HG03520 (cell line): ENCODE measurements around the gene TMEM11.
"Not testable (repeated sequence)": the region's sequence is repeated elsewhere in the genome, so short reads cannot be mapped to it uniquely, and the experiment has no call there.

Source experiments
- ATAC-seq: cut with Tn5 transposase; IDR thresholded peaks from one replicate; pipeline ENCODE4 v1.9.1; 2021; ENCODE audit warnings: mild to moderate bottlenecking, moderate library complexity; ENCODE audit not compliant: unreplicated experiment

TMEM11 gene

DNA sequence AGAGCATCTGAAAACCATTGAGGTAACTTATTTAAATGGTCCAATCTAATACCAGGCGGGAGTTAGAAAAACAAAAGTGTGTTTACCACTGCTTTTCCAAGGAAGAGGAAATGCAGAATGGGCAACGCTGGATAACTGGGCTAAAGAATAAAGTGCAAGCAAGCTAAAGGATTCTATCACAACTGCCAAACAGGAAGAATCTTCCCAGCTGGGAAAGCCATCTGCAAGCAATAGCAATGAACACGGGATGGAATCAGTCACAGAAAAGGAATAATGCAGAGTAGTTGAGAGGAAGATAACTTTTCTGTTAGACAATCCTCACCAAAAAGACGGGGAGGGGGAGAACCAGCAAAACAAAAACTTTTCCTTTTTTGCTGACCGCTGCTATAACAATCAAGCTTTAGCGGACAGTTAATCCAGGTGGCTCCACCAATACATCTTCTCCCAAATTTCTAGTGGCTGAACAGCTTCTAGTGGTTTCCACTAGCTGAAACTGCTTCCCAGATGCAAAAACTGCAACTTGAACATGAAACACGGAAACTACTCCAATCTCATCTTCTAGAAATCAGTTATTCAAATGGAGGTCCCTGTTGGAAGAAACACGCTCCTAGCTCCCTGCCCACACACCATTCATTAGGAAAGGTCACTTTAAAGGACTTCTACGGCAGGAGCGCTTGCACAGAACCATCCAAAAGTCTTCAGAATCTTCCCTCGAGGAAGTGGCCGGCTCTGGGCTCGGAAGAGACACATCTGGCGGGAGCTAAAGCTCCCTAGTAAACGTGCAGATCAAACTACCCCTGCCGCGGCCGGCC lies 929 bp downstream of the TMEM11 start:
- no peak for ATAC-seq

DNA sequence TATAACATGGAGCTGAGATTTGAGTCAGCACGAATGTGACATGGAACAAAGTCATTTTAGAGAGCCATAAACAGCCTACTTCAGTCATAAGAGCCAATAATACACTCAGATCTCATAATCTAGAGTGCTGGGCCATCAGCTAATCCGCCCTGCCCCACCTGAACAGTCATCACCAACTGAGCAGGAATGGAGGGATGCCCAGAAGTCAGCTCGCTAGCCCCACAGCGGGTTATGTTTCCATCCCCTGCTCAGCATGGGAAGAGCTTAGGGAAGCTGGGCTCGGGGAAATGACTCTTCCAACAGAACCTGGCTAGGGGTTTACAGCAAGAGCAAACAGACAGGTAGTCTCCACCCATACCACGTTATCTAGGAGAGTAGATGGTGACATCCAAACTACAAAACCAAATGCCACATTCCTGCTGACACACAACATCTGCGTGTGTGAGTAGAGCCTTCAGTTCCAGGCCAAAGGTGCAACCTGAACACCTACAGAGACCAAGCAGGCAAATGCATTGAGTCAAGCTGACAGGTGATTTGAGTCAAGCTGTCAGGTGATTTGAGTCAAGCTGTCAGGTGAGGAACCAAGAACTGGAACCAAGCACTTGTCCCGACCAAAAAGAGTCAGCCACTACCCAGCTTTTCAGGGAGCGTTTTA lies 2.0 kb downstream of the TMEM11 start:
- no peak for ATAC-seq

DNA sequence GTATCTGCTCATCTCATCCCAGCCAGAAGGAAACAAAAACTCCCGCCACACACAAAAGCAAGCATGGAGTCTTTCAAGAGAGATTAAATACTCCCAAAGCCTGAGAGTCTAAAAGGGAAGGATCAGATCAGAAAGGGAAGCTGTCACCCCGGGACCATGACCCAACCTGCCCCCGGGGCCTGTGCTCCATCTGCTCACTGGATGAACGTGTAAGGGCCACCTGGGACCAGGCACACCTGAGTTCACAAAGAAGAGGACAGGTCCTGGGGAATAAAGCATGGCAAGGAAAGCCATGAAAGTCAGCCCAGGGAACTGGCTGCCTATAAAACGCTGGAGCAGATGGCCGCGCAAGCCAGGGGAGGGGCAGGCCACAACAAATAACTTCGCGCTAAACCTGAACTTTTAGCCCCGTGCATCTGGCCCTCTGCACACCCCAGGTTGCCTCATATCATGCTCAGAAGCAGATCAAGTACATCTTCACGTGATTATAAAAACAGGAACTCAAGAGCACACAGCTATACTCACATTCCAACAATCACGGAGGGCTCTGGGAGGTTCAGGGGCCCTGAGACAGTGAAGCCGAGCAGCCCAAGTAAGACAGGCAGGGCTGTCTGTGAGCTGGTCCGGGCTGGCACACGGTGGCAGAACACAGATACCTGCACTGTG lies 3.4 kb downstream of the TMEM11 start:
- no peak for ATAC-seq

DNA sequence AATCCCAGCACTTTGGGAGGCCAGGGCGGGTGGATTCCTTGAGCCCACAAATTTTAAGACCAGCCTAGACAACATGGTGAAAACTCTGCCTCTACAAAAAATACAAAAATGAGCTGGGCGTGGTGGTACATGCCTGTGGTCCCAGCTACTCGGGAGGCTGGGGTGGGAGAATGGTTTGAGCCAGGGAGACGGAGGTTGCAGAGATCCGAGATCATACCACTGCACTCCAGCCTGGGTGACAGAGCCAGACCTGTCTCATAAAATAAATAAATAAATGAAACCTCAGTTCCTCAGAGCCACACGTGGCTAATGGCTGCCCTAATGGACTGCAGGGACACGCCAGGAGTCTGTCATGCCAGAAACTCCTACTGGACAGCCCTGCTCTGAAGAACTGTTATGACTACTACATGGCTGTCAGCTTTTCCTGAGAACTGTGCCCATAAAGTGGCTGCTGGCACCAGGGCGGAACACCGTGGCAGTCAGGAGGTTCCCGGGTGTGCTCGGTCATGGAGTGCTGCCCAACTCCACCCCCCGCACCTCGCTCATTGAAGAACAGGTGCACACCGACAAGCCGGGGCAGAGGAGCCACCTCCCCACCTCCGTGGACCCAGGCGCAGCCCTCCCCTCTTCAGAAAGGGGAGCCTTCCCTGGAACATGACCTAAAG lies 4.3 kb downstream of the TMEM11 start:
- ATAC-seq: no peak

DNA sequence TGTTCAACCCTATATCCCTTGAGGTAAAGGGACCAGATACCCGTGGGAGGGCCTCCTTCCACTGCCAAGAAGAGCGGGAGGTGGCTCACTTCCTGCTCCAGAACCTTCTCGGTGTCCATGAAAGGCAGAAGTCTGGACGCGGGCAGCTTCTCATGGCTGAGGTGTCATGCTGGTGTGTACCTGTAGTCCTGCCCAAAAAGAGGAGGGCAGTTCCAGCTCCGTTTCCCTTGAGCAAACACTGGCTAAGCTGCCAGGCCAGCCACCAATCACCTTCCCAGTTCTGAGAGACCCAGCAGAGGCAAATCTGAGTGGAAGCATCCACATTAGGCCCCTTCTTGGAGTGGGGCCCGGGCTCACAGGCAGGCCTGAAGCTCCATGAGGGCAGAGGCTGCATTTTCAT lies 5.6 kb downstream of the TMEM11 start:
- ATAC-seq: no peak

DNA sequence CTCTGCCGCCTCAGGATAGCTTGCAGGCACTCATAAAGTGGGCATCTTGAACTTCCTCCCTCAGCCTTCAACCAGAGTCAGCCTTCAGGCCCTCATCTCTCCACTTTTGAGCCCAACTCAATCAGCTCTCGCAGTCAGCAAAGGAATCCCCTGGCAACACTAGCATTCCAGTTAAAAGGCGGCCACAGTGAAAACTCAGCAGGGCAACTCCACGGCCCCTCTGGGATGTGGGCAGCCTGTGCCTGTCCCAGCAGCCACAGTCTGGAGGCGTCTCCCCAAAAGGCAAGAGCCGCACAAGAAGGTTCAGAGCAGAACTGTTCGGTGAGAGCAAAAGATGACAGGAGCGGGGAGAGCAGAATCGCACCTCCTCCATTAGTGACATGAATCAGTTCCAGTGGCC lies 9.0 kb downstream of the TMEM11 start:
- no peak for ATAC-seq

DNA sequence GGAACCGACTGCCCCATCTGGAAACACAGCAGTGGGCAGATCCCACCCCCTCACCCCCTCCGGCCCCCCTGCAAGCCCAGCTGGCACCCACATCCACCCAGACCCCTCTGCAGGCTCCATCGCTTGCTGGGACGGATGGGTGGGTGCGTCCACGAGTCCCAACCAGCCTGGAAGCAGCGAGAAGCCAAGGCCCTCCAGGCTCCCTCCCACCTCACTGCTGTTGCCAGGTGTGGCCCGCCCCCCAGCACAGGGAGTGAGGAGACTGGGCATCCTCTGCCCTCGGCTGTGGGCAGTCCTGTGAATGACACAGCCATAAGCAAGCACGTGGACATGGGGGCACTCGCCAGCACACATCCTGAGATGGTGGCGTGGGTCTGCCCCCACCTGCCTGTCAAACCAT lies 11.4 kb downstream of the TMEM11 start:
- no peak for ATAC-seq

DNA sequence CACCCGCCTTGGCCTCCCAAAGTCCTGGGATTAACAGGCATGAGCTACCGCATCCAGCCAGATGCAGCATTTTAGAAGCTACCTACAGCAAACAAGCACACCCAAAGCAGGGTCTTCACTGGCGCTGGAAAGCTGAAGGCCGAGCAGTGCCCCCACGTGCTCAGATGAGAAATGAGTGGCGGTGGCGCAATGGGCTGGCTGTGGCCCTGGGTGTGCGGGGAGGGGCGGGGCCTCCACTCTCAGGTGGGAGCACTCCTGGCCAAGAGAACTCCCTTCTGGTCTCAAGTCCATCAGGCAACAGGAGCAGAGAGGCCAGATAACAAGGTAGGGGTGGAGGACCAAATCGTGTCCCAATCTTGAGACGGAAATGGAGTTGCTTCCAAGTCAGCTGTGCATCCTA lies 12.1 kb downstream of the TMEM11 start:
- ATAC-seq: no peak

DNA sequence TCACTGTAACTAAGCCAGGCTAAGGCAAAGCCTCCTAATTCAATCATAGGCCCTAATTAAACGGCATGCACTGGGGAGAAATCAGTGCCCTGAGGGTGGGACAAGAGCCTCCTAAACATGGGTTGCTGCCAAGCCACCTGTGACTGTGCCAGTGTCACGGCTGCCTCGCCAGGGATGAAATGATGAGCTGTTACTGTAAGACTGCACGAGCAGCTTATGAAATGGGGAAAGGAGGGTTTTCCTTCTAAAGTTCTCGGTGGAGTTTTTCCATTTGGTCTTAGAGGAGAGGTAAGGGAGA lies 12.7 kb downstream of the TMEM11 start:
- no peak for ATAC-seq

DNA sequence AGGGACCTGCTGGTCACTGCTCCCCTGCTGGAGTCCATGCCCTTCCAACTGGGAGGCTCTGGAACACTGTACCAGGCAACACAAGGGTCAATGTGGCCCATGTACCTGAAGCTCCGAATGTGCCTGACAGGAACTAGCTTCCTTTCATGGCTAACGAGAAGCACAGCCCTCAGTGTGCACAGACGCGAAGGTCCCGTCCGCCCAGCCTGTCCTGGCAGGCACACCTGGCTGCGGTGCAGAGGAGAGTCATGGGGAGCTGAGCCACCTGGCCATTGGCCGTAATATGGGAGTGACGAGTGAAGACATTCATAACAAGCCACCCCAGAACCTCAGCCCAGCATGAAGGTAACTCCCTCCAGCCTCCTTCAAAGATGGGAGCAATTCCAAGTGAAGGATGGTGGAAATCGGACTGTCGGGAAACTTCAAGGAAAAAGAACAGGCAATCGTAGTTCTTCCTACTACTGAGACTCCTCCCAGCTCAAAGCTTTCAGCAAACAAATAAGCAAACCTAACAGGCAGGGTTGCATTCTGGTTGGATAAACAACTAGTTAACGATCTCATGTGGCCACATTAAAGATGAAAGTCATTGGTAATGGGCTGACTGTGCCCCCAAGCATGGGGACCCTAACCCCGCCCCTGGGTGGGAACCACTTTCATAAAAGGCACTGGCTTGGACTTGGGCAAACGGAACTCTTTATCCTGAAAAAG lies 13.2 kb downstream of the TMEM11 start:
- ATAC-seq: no peak

DNA sequence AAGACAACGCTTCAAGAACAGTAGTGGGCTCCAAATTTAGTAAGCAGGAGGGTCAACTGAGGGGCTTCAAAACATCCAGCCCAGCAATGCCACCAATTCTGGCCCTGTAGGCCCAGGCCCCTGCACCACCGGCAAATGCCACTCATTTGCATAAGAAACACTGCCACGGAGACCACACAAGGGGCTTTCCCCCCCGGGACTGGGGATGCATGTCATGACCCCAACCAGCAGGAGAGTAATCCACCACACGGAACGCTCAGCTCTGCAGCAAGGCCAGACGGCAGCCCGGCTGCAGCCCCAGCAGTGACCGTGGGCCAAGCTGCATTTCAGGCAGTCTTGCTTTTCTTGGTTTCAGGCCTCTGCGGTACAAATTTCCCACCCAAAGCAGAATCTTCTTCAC lies 14.1 kb downstream of the TMEM11 start:
- no peak for ATAC-seq

DNA sequence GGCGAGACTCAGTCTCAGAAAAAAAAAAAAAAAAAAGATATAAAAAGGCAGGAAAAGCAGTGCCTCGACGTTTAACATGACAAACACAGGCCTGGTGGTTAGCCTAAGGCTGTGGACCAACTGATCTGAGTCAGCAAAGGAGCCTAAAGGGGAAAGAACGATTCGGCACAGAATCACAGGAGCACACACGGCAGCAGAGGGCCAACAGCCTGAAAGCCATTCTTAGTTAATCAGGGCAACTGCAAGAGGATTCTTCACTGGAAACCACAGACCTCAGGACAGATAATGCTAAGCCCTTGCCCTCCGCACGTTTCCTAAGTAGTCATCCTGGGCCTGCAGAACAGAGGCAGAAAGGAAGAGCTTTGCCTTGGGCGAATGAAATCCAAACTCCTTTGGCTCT lies 14.7 kb downstream of the TMEM11 start:
- ATAC-seq: no peak

DNA sequence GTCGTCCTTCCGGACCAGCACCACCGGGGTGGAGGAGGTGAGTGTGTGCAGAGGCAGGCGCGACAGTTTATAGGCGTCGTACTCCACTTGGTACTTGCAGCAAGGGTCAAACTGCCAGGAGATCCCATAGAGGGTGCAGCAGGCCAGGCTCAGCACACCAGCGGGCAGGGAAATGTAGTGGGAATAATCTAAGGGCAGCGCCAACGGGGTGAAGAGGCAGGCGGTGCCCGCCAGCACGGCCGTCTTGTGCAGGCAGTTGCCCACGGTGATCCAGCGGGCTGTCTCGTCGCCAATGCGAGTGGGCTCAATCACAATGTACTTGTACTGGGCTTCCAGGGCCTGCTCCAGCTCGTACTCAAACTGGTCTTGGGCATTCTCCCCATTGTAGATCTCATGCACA lies 15.6 kb downstream of the TMEM11 start:
- no peak for ATAC-seq

DNA sequence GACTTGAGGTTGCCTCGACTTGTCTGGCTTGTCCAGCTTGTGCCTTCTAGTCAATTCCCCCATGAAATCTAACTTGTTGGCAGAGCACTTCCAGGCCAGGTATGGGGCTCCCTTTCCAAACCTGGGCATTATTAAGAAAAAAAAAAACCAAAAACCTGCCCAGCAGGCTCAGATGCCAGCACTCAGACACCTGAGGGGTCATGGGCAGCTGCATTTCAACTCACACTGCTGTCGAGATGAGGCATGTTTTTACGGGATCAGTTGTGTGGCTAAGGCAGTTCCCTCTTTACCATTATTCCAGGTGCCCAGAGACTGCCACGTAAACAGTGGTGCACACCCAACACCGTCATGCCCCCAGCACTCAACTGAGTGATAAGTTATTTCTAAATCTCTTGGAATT lies 17.8 kb downstream of the TMEM11 start:
- ATAC-seq: no peak

DNA sequence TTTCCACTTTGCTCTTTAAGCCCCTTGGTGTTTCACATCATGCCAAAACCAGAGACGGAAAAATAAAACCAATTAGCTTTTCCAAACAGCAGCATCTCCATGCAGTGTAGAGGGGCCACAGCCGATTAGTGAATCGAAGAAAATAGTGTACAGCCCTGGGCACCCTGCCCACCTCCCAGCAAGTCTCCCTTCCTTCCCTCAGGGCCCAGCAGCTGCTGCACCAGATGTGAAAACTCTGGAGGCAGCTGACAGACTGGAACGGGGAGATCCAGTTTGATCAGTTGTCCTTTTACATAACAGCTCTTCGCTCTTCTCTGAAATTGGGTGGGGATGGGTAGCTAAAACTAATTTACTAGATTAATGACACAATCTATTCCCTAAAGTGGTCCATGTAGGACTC lies 19.3 kb downstream of the TMEM11 start:
- no peak for ATAC-seq

DNA sequence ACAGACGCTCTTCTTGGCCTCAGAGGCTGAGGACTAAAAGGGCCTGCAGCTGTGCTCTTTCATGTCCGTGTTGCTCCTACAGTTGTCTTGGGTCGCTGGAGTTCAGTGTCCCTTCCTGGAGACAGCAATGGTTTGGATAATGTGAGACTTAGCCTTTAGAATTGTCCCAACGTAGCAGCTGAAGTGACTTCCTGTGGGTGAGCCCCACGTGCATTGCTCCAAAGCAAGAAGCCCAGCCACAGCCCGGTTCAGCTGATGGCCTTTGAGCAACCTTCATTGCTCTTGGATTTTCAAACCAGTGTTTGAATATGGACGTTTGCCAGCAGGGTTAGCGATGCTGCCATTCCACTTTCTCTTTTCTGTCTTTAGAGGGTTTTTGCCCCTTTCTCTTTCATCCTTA lies 19.7 kb downstream of the TMEM11 start:
- ATAC-seq: no peak

DNA sequence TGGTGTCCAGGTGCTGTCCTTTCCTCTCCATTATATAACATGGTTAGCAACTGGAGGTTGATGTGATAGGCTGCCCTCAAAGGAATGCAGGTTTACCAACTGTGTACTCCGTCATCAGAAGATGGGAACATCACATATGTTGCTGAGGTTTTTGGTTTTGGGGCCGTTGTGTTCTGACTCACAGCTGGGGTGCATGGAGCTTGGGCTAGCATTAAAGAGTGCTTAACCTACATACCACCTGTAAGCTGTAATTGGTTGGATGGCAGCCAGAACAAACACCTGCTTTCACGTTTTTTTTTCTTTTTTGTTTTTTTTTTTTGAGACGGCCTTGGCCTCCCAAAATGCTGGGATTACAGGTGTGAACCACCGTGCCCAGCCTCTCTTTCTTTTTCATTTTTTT lies 20.9 kb downstream of the TMEM11 start:
- no peak for ATAC-seq

DNA sequence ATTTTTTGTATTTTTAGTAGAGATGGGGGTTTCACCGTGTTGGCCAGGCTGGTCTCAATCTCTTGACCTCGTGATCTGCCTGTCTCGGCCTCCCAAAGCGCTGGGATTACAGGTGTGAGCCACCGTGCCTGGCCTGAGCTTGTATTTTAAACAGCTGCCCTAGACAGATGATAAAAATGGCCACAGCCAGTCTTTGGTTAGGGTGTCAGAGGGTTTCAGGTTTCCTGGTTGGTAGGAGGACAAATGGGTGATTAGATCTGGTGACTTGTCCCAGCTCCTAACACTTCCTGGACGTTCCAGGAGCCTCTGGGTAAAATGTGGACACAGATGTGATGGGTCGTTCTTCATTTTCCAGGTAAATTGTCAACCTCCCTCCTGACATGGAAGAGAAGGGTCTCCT lies 21.5 kb downstream of the TMEM11 start:
- not testable (repeated sequence) for ATAC-seq

DNA sequence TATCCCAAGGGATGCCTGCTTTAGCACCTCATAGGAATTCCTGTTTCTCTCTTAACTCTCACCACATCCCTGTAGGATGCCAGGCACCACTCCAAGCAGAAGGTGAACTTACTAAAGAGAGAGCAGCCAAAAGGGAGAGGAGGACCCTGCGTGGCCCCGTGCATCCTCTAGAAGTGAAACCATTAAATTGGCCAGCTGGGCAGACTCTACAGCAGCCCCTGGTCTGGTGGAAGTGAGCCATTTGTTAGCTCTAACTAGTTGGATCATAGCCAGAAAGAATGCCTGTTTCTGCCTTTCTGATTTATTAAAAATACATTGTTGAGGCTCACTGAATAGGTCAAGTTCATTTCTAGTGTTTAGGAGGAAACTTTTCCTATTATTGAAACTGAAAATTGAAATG lies 22.3 kb downstream of the TMEM11 start:
- no peak for ATAC-seq

DNA sequence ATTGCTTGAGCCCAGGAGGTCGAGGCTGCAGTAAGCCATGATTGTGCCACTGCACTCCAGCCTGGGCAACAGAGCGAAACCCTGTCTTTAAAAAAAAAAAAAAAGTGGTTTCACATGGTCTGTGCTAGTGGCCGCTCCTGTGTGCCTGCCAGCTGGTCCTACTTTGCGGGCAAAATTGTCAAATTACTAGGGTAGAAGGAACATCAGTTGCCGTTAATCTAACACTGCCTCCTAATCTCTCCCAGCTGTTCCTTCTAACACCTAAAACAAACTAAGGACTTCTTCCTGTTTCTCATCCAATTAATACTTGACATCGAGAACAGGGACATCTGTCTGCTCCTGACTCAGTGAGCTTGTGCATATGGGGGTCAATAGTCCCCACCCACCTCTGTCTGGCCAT lies 23.9 kb downstream of the TMEM11 start:
- ATAC-seq: no peak

DNA sequence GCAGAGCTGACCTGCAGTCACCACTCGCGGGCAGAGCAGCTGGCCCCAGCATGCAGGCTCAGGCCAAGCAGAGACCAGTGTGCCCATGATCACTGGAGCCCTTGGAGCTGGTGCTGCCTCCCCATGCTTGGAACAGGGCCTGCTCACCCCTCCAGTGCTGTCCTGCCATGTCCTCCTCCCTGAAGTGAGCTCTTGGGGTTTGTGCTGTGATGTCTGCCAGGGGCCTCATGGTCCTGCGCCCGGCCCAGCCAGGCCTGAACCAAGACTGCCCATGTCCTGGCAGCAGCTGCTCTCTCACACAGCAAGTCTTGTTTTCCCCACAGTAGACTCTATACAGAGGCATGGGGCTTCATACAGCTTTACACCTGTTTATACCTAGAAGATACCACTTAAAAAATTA lies 24.6 kb downstream of the TMEM11 start:
- ATAC-seq: no peak
